ENCODE measurements around the gene ALPP. TPM values are rescaled to one million over a fixed set of nuclear protein-coding genes. Genes with fewer than 3 reads are reported as not detected.

The ALPP gene
- polyA plus RNA-seq, 1 donor from 2014 or later: not detected

DNA sequence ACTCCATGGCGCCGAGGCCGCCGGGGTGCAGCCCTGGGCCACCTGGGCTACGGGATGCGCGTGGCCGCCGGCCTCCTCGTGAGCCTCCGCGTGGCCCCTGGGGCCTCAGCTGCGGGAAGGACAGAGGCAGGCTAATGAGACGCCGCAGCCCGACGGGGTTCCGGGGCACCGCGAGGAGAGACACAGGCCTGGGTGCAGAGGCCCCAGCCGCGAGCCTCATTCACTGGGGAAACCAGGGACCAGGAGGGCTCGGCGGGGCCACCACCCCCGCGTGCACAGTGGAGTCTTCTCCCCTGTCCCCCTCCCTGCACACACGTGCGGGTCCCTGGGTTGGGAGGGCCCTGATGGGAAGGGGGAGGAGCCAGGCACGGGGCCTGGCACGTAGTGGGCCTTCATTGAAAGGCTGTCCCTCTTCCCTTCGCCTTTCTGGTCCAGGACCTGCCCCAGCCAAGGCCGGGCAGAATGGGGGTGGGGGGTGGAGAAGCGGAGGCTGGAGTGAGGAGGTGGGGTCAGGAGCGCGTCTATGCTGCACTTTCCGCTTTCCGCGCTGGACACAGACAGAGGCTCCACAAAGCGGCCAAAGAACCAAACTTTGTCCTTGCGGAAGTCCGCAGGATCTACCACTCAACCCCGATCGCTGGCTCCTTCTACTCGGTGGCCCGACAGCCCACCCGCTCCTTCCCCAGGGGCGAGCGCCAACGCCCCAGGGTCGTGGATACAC lies 9.1 kb downstream of the ALPP start:
- H3K27me3 ChIP-seq (ENCODE audit: insufficient read depth, low read depth, low read length): peaks cover 80% of the 10 kb centered on the region
- no peak overlapping the region for H3K27ac ChIP-seq (ENCODE audit: low read length)
- H3K4me3 ChIP-seq (ENCODE audit: low read length): peak overlapping the region; percentile 50
- TF ChIP-seq MXI1 (conservative IDR thresholded peaks at IDR 0.05; ENCODE audit: poor library complexity, severe bottlenecking): no peak
- TF ChIP-seq, protein P1, sequence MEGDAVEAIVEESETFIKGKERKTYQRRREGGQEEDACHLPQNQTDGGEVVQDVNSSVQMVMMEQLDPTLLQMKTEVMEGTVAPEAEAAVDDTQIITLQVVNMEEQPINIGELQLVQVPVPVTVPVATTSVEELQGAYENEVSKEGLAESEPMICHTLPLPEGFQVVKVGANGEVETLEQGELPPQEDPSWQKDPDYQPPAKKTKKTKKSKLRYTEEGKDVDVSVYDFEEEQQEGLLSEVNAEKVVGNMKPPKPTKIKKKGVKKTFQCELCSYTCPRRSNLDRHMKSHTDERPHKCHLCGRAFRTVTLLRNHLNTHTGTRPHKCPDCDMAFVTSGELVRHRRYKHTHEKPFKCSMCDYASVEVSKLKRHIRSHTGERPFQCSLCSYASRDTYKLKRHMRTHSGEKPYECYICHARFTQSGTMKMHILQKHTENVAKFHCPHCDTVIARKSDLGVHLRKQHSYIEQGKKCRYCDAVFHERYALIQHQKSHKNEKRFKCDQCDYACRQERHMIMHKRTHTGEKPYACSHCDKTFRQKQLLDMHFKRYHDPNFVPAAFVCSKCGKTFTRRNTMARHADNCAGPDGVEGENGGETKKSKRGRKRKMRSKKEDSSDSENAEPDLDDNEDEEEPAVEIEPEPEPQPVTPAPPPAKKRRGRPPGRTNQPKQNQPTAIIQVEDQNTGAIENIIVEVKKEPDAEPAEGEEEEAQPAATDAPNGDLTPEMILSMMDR (IDR thresholded peaks at IDR 0.05; ENCODE audit: poor library complexity, severe bottlenecking): no peak
- no peak for TF ChIP-seq SMC3 (conservative IDR thresholded peaks at IDR 0.05; ENCODE audit: poor library complexity)
- no peak for TF ChIP-seq POLR2AphosphoS5 (IDR thresholded peaks at IDR 0.05)
- TF ChIP-seq EP300 (conservative IDR thresholded peaks at IDR 0.05; ENCODE audit: poor library complexity, severe bottlenecking): no peak
- TF ChIP-seq, protein P2, sequence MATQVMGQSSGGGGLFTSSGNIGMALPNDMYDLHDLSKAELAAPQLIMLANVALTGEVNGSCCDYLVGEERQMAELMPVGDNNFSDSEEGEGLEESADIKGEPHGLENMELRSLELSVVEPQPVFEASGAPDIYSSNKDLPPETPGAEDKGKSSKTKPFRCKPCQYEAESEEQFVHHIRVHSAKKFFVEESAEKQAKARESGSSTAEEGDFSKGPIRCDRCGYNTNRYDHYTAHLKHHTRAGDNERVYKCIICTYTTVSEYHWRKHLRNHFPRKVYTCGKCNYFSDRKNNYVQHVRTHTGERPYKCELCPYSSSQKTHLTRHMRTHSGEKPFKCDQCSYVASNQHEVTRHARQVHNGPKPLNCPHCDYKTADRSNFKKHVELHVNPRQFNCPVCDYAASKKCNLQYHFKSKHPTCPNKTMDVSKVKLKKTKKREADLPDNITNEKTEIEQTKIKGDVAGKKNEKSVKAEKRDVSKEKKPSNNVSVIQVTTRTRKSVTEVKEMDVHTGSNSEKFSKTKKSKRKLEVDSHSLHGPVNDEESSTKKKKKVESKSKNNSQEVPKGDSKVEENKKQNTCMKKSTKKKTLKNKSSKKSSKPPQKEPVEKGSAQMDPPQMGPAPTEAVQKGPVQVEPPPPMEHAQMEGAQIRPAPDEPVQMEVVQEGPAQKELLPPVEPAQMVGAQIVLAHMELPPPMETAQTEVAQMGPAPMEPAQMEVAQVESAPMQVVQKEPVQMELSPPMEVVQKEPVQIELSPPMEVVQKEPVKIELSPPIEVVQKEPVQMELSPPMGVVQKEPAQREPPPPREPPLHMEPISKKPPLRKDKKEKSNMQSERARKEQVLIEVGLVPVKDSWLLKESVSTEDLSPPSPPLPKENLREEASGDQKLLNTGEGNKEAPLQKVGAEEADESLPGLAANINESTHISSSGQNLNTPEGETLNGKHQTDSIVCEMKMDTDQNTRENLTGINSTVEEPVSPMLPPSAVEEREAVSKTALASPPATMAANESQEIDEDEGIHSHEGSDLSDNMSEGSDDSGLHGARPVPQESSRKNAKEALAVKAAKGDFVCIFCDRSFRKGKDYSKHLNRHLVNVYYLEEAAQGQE (IDR thresholded peaks at IDR 0.05; ENCODE audit: borderline replicate concordance): no peak
- TF ChIP-seq TAF1 (IDR thresholded peaks at IDR 0.05; ENCODE audit: low read depth): no peak
- TF ChIP-seq RAD21 (conservative IDR thresholded peaks at IDR 0.05): no peak
- no peak for TF ChIP-seq EZH2 (IDR thresholded peaks at IDR 0.05; ENCODE audit: borderline replicate concordance, insufficient read depth, low read length, poor library complexity, severe bottlenecking)
- H4K20me1 ChIP-seq (ENCODE audit: insufficient read depth): no peaks in the 10 kb centered on the region
- no peaks in the 10 kb centered on the region for H3F3A ChIP-seq (ENCODE audit: insufficient read depth, low read length, poor library complexity, severe bottlenecking)
- H3K9me3 ChIP-seq (ENCODE audit: low read length): no peaks in the 10 kb centered on the region
- no peak overlapping the region for H2AFZ ChIP-seq (ENCODE audit: low read depth, low read length)
- H3K4me2 ChIP-seq (ENCODE audit: low read length): no peak overlapping the region
- no peaks in the 10 kb centered on the region for H3K36me3 ChIP-seq (ENCODE audit: insufficient read depth, low read length)
- no peaks in the 10 kb centered on the region for H3K9me2 ChIP-seq (ENCODE audit: insufficient read depth, low read length)
- no peak overlapping the region for H3K9ac ChIP-seq (ENCODE audit: low read length)
- H3K79me2 ChIP-seq (replicated peaks; ENCODE audit: insufficient read depth, low read length): no peaks in the 10 kb centered on the region

DNA sequence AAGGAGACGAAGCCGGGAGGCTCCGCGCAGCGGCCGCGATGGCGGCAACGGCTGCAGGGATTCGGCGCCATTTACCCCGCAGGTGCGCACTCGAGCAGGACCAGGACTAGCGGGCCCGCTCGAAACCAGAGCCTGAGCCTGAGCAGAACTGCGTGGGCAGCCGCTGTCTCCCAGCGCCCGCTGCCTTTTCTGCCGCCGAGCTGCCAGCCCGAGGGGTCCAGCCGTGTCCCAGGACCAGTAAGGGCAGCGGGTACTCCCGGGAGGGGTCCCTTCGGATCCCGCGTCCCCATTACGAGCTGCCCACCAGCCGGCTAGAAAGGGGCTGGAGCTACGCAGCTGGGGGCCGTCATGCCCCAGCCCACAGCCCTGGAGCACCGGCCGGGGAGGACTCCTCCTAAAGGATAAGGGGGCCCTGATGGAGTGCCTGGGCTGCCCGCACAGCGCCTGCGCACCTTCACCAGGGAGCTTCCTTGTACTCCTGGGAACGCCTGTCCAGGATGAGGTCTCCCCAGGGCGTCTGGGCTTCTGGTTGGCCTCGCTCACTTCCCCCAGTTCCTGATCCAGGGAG lies 9.9 kb downstream of the ALPP start:
- Histone ChIP-seq H3K9me2 (ENCODE audit: insufficient read depth, low read length) (no peaks in the 10 kb centered on the region), H3K27me3 (ENCODE audit: insufficient read depth, low read depth, low read length) (peaks cover 73% of the 10 kb centered on the region), H4K20me1 (ENCODE audit: insufficient read depth) (no peaks in the 10 kb centered on the region), H3K9ac (ENCODE audit: low read length) (no peak overlapping the region), H3K9me3 (ENCODE audit: low read length) (no peaks in the 10 kb centered on the region), H3K4me2 (ENCODE audit: low read length) (no peak overlapping the region), H3K4me3 (ENCODE audit: low read length) (peak overlapping the region; percentile 50), H3K36me3 (ENCODE audit: insufficient read depth, low read length) (no peaks in the 10 kb centered on the region), H3K27ac (ENCODE audit: low read length) (no peak overlapping the region), H2AFZ (ENCODE audit: low read depth, low read length) (no peak overlapping the region), H3K79me2 (replicated peaks; ENCODE audit: insufficient read depth, low read length) (no peaks in the 10 kb centered on the region), H3F3A (ENCODE audit: insufficient read depth, low read length, poor library complexity, severe bottlenecking) (no peaks in the 10 kb centered on the region)
- TF ChIP-seq RAD21 (conservative IDR thresholded peaks at IDR 0.05) (no peak), EZH2 (IDR thresholded peaks at IDR 0.05; ENCODE audit: borderline replicate concordance, insufficient read depth, low read length, poor library complexity, severe bottlenecking) (no peak), SMC3 (conservative IDR thresholded peaks at IDR 0.05; ENCODE audit: poor library complexity) (no peak), POLR2AphosphoS5 (IDR thresholded peaks at IDR 0.05) (no peak), TAF1 (IDR thresholded peaks at IDR 0.05; ENCODE audit: low read depth) (no peak), MXI1 (conservative IDR thresholded peaks at IDR 0.05; ENCODE audit: poor library complexity, severe bottlenecking) (no peak)
- TF ChIP-seq, protein P2 (IDR thresholded peaks at IDR 0.05; ENCODE audit: borderline replicate concordance): no peak
- TF ChIP-seq, protein P1 (IDR thresholded peaks at IDR 0.05; ENCODE audit: poor library complexity, severe bottlenecking): no peak

All from neural cell (in vitro differentiated cells).